Gastroesophageal sphincter (tissue), 4 donors: ENCODE results near the gene NANOS2. TPM values are rescaled to one million over a fixed set of nuclear protein-coding genes. Genes with fewer than 3 reads are reported as not detected.
A peak's percentile ranks its signal among the peaks of the same experiment; 100 is the strongest.

ENCODE experiments used
- ATAC-seq: fragments of 150-250 bp; one replicate; pipeline ENCODE4 v1.9.1; 2016; ENCODE audit warnings: mild to moderate bottlenecking, moderate library complexity
- H3K27ac ChIP-seq, 4 donors: fragments of 200-600 bp; sonication (generic) in 3 of 4; 1 replicate in 3 of 4; 2 replicates in 1 of 4; pipeline ENCODE4 v1.5.1; 2016 to 2019
- H3K27me3 ChIP-seq: fragments of 200-600 bp; sonication (generic); one replicate; pipeline ENCODE4 v1.5.1; 2019
- H3K36me3 ChIP-seq, 2 donors: fragments of 200-600 bp; sonication (generic); one replicate each; pipeline ENCODE4 v1.5.1; 2019; ENCODE audit warnings: control low read depth in 1 of 2
- H3K4me1 ChIP-seq, 3 donors: fragments of 200-600 bp; sonication (generic); 1 replicate in 2 of 3; 2 replicates in 1 of 3; pipeline ENCODE4 v1.5.1; 2016 to 2019; ENCODE audit warnings: control low read depth in 2 of 3
- H3K4me3 ChIP-seq, 2 donors: fragments of 200-600 bp; sonication (generic); one replicate each; pipeline ENCODE4 v1.5.1; 2019; ENCODE audit warnings: mild to moderate bottlenecking in 1 of 2, moderate library complexity in 1 of 2
- H3K9me3 ChIP-seq, 3 donors: fragments of 200-600 bp; sonication (generic); one replicate each; pipeline ENCODE4 v1.5.1; 2017 to 2019; ENCODE audit warnings: control low read depth in 2 of 3
- CTCF ChIP-seq, 4 experiments: fragments of 200-600 bp in 2 of 4; fragments of 450-650 bp in 2 of 4; sonication (generic) in 1 of 4; IDR thresholded peaks; one replicate each; pipeline ENCODE4 v1.5.1; 2017 to 2019; ENCODE audit warnings: antibody characterized with exemption in 4 of 4, mild to moderate bottlenecking in 2 of 4, moderate library complexity in 2 of 4
- EP300 ChIP-seq: sonication (generic); formaldehyde crosslinking; IDR thresholded peaks from one replicate; pipeline ENCODE4 v1.6.1; 2017; ENCODE audit warnings: antibody characterized with exemption, mild to moderate bottlenecking
- POLR2A ChIP-seq, 2 donors: fragments of 450-650 bp; IDR thresholded peaks; one replicate each; pipeline ENCODE4 v1.6.1; 2017; ENCODE audit warnings: antibody characterized with exemption in 2 of 2, mild to moderate bottlenecking in 2 of 2, moderate library complexity in 1 of 2
- POLR2AphosphoS5 ChIP-seq: sonication (generic); formaldehyde crosslinking; IDR thresholded peaks from one replicate; pipeline ENCODE4 v1.6.1; 2017; ENCODE audit warnings: antibody characterized with exemption
- WGBS, 2 donors: methylation state at CpG; one replicate each; pipeline ENCODE4 v1.1.5; 2018; ENCODE audit warnings: low coverage in 1 of 2; 5-methylcytosine and 5-hydroxymethylcytosine counted together
- total RNA-seq, 4 donors: library from RNA; depleted of rRNA; stranded (reverse); fragments of >200 nt; gene quantifications; one replicate each; pipeline ENCODE4 v1.1.0, GENCODE V29; 2016

Gene NANOS2
- total RNA-seq, 4 donors from 2014 or later: not detected

- peak; percentile 91 for ATAC-seq
- Histone ChIP-seq H3K4me3 (no peak overlapping the region), H3K4me1 (peaks cover 0 to 8% (median 0%) of the 10 kb centered on the region in 3 donors), H3K27me3 (peaks cover 22% of the 10 kb centered on the region), H3K27ac (no peak overlapping the region), H3K36me3 (no peaks in the 10 kb centered on the region), H3K9me3 (no peaks in the 10 kb centered on the region)
- WGBS, 2 donors: 0 to 13% methylated on average over 7 to 17 of the region's 33 CpGs
- TF ChIP-seq EP300 (no peak), CTCF (IDR thresholded peaks at IDR 0.05) (peak in 1 of 4 experiments; percentile 24)
Measured at GRCh38 chr19:45927565-45928261, 13.1 kb upstream of the NANOS2 start.

- ATAC-seq: no peak
- 58 to 83% methylated on average over 4 of the region's 6 CpGs for WGBS, 2 donors
- Histone ChIP-seq H3K27me3 (peaks cover 8% of the 10 kb centered on the region), H3K4me3 (no peak overlapping the region), H3K9me3 (no peaks in the 10 kb centered on the region), H3K4me1 (peaks cover 0 to 8% (median 0%) of the 10 kb centered on the region in 3 donors), H3K27ac (no peak overlapping the region), H3K36me3 (no peaks in the 10 kb centered on the region)
- no peak for TF ChIP-seq POLR2AphosphoS5
- TF ChIP-seq CTCF (IDR thresholded peaks at IDR 0.05): no peak
- no peak for TF ChIP-seq EP300
- no peak for TF ChIP-seq POLR2A (IDR thresholded peaks at IDR 0.05)
Measured at GRCh38 chr19:45924891-45925447, 10.4 kb upstream of the NANOS2 start.

GRCh38 chr19:45922281-45922680 lies 7.7 kb upstream of the NANOS2 start:
- Histone ChIP-seq H3K4me3 (no peak overlapping the region), H3K9me3 (no peaks in the 10 kb centered on the region), H3K36me3 (no peaks in the 10 kb centered on the region), H3K27ac (no peak overlapping the region), H3K4me1 (no peaks in the 10 kb centered on the region), H3K27me3 (peaks cover 32% of the 10 kb centered on the region)
- WGBS, 2 donors: 44 to 68% methylated on average over 8 to 9 of the region's 9 CpGs
- no peak for ATAC-seq
- TF ChIP-seq CTCF (IDR thresholded peaks at IDR 0.05) (no peak), POLR2A (IDR thresholded peaks at IDR 0.05) (no peak), POLR2AphosphoS5 (no peak), EP300 (no peak)

GRCh38 chr19:45920458-45920857 lies 5.9 kb upstream of the NANOS2 start:
- Histone ChIP-seq H3K4me1 (no peaks in the 10 kb centered on the region), H3K27me3 (peaks cover 50% of the 10 kb centered on the region), H3K4me3 (no peak overlapping the region), H3K9me3 (no peaks in the 10 kb centered on the region), H3K27ac (no peak overlapping the region), H3K36me3 (no peaks in the 10 kb centered on the region)
- TF ChIP-seq EP300 (no peak), POLR2A (IDR thresholded peaks at IDR 0.05) (no peak), POLR2AphosphoS5 (no peak), CTCF (IDR thresholded peaks at IDR 0.05) (no peak)
- 47% methylated on average over 4 of the region's 8 CpGs; no CpG with 5 or more reads in 1 of the 2 donors for WGBS, 2 donors
- no peak for ATAC-seq

GRCh38 chr19:45919678-45920077 lies 5.1 kb upstream of the NANOS2 start:
- H3K36me3 ChIP-seq: no peaks in the 10 kb centered on the region
- ATAC-seq: no peak
- peaks cover 54% of the 10 kb centered on the region for H3K27me3 ChIP-seq
- no peaks in the 10 kb centered on the region for H3K4me1 ChIP-seq
- H3K4me3 ChIP-seq: no peak overlapping the region
- no peak overlapping the region for H3K27ac ChIP-seq
- TF ChIP-seq POLR2AphosphoS5: no peak
- TF ChIP-seq POLR2A (IDR thresholded peaks at IDR 0.05): no peak
- TF ChIP-seq CTCF (IDR thresholded peaks at IDR 0.05): no peak
- TF ChIP-seq EP300: no peak
- H3K9me3 ChIP-seq: no peaks in the 10 kb centered on the region
- 63 to 77% methylated on average over 5 to 7 of the region's 7 CpGs for WGBS, 2 donors
